CD14-positive monocyte (primary cell): ENCODE data around the gene PBOV1. TPM values are rescaled to one million over a fixed set of nuclear protein-coding genes. Genes with fewer than 3 reads are reported as not detected.

ENCODE experiments used
- DNase-seq, 3 donors: peaks; one replicate each; pipeline ENCODE4 v3.0.0-alpha.2; 2011 to 2022
- H2AFZ ChIP-seq: 2 replicates; pipeline ENCODE4 v1.6.0; 2012; ENCODE audit warnings: mild to moderate bottlenecking, low read depth, low read length, inconsistent platforms; ENCODE audit not compliant: insufficient read depth, poor library complexity, severe bottlenecking
- H3K27ac ChIP-seq, 2 donors: 1 replicate in 1 of 2; 2 replicates in 1 of 2; pipeline ENCODE4 v1.5.1; 2012 to 2013; ENCODE audit warnings: low read length in 2 of 2, control low read depth in 1 of 2, inconsistent platforms in 1 of 2, low read depth in 1 of 2, mild to moderate bottlenecking in 1 of 2
- H3K27me3 ChIP-seq, 2 donors: one replicate each; pipeline versions ENCODE4 v1.6.0 to v1.6.1; 2011 to 2013; ENCODE audit warnings: low read length in 2 of 2; ENCODE audit not compliant: control insufficient read depth in 2 of 2, insufficient read depth in 2 of 2
- H3K36me3 ChIP-seq, 2 donors: replicated peaks in 1 of 2; 1 replicate in 1 of 2; 2 replicates in 1 of 2; pipeline versions ENCODE4 v1.5.1 to v1.6.1; 2012 to 2013; ENCODE audit warnings: low read length in 2 of 2, control low read depth in 1 of 2, inconsistent platforms in 1 of 2, mild to moderate bottlenecking in 1 of 2; ENCODE audit not compliant: insufficient read depth in 2 of 2, control insufficient read depth in 1 of 2
- H3K4me1 ChIP-seq, 2 donors: 1 replicate in 1 of 2; 2 replicates in 1 of 2; pipeline versions ENCODE4 v1.5.1 to v1.6.1; 2012 to 2013; ENCODE audit warnings: low read length in 2 of 2, control low read depth in 1 of 2, inconsistent platforms in 1 of 2, mild to moderate bottlenecking in 1 of 2, moderate library complexity in 1 of 2; ENCODE audit not compliant: insufficient read depth in 2 of 2, control insufficient read depth in 1 of 2
- H3K4me2 ChIP-seq: replicated peaks from 2 replicates; pipeline ENCODE3; 2012; ENCODE audit warnings: low read length, moderate library complexity, mild to moderate bottlenecking; ENCODE audit not compliant: poor library complexity, severe bottlenecking; ENCODE audit errors: extremely low read depth
- H3K4me3 ChIP-seq, 3 experiments: fragments of 200-600 bp in 1 of 3; sonication (generic) in 1 of 3; replicated peaks in 1 of 3; 1 replicate in 2 of 3; 2 replicates in 1 of 3; pipeline ENCODE4 v1.5.1; 2011 to 2013; ENCODE audit warnings: low read length in 3 of 3, mild to moderate bottlenecking in 3 of 3, control low read depth in 2 of 3, low read depth in 2 of 3, inconsistent platforms in 1 of 3, moderate library complexity in 1 of 3
- H3K79me2 ChIP-seq: 2 replicates; pipeline ENCODE4 v1.6.0; 2012; ENCODE audit warnings: mild to moderate bottlenecking, control low read depth, inconsistent platforms, low read length, moderate library complexity; ENCODE audit not compliant: insufficient read depth
- H3K9ac ChIP-seq: 2 replicates; pipeline ENCODE4 v1.6.0; 2017; ENCODE audit warnings: low read length, mild to moderate bottlenecking; ENCODE audit not compliant: insufficient read depth, poor library complexity, severe bottlenecking
- H3K9me3 ChIP-seq, 2 donors: replicated peaks in 1 of 2; 1 replicate in 1 of 2; 2 replicates in 1 of 2; pipeline versions ENCODE4 v1.5.1 to v1.6.1; 2012 to 2013; ENCODE audit warnings: low read length in 2 of 2, control low read depth in 1 of 2; ENCODE audit not compliant: control insufficient read depth in 1 of 2, insufficient read depth in 1 of 2
- H4K20me1 ChIP-seq: 2 replicates; pipeline ENCODE4 v1.6.0; 2012; ENCODE audit warnings: mild to moderate bottlenecking, low read length, control low read depth, moderate library complexity; ENCODE audit not compliant: insufficient read depth
- H3K27ac Mint-ChIP-seq, 7 donors: one replicate each; pipeline ENCODE4 v1.8.0; 2020; ENCODE audit warnings: mild to moderate bottlenecking in 7 of 7, mixed read lengths in 7 of 7, moderate library complexity in 6 of 7, inconsistent platforms in 2 of 7
- H3K27me3 Mint-ChIP-seq, 3 donors: one replicate each; pipeline ENCODE4 v1.8.0; 2021 to 2022; ENCODE audit warnings: low read depth in 3 of 3, mild to moderate bottlenecking in 3 of 3, mixed read lengths in 3 of 3, moderate library complexity in 3 of 3, inconsistent platforms in 1 of 3
- H3K36me3 Mint-ChIP-seq, 2 donors: one replicate each; pipeline ENCODE4 v1.8.0; 2020; ENCODE audit warnings: mixed read lengths in 2 of 2, inconsistent platforms in 1 of 2, mild to moderate bottlenecking in 1 of 2
- H3K4me1 Mint-ChIP-seq: one replicate; pipeline ENCODE4 v1.8.0; 2020; ENCODE audit warnings: mild to moderate bottlenecking, mixed read lengths
- H3K4me3 Mint-ChIP-seq, 2 donors: one replicate each; pipeline ENCODE4 v1.8.0; 2020; ENCODE audit warnings: mild to moderate bottlenecking in 2 of 2, mixed read lengths in 2 of 2, moderate library complexity in 1 of 2
- H3K9me3 Mint-ChIP-seq, 7 donors: one replicate each; pipeline ENCODE4 v1.8.0; 2020 to 2022; ENCODE audit warnings: mixed read lengths in 7 of 7, mild to moderate bottlenecking in 6 of 7, moderate library complexity in 6 of 7, inconsistent platforms in 2 of 7
- WGBS: methylation state at CpG from one replicate; pipeline ENCODE4 v1.1.5; 2013; ENCODE audit warnings: missing lambda C conversion rate; ENCODE audit not compliant: insufficient coverage; 5-methylcytosine and 5-hydroxymethylcytosine counted together
- intact Hi-C, 2 donors: fragments of 100-400 bp; cut with micrococcal nuclease; formaldehyde crosslinking; loops; one replicate each; pipeline versions ENCODE4 v1.15.0 to v1.15.1; 2023
- polyA minus RNA-seq: library from RNA; depleted of rRNA, polyadenylated mRNA; stranded (reverse); fragments of >200 nt; gene quantifications from 2 replicates; pipeline ENCODE4 v1.2.3, GENCODE V29; 2012
- polyA plus RNA-seq, 3 donors: library from polyadenylated mRNA; depleted of rRNA in 1 of 3; unstranded in 2 of 3; stranded (reverse) in 1 of 3; fragments of 300-500 nt in 2 of 3; fragments of >200 nt in 1 of 3; fragmentation: Illumina TruSeq in 2 of 3; gene quantifications; 1 replicate in 2 of 3; 2 replicates in 1 of 3; pipeline ENCODE4 v1.2.3, GENCODE V29; 2012 to 2021
- total RNA-seq, 12 experiments: library from RNA in 1 of 12; stranded (reverse) in 1 of 12; fragments of 120-200 nt in 1 of 12; gene quantifications; one replicate each; pipeline ENCODE4 v1.2.4 and lab custom pipeline; 2013 to 2026; ENCODE audit warnings: mixed read lengths in 6 of 12, inconsistent platforms in 1 of 12
- TF ChIP-seq, protein P1 (sequence below): fragments of 200-600 bp; IDR thresholded peaks from one replicate; pipeline ENCODE4 v1.8.0; 2022; ENCODE audit warnings: antibody characterized with exemption, mild to moderate bottlenecking

PBOV1 gene
- total RNA-seq (2013): not detected
- polyA plus RNA-seq (not detected), polyA minus RNA-seq (not detected in 2 replicates), total RNA-seq (lab: John Stamatoyannopoulos, UW) (0 to 0.81 (median 0) reads per million in 11 experiments)

DNA sequence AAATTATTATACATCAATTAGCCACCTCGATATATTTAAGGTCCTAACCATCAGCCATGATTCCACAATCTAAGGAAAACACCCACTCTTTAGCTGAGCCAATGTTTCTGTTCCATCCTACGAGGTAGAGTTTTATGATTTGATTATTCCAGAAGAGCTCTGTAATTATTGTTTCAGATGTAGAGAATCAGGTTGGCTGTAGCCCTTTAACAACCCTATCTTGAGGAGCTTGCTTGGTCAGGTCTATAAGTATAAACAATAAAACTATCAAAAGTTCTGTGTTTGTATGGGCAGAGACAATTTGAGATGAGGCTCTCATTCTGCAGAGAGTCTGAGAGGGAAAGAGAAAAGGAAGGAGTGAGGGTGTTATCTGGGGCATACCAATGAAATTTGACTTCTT is at the start of gene PBOV1:
PBOV1 (minus strand) TSS at position 43 of the 400 bp plus-strand sequence. CDS start 96 bp downstream, outside the sequence.
- Histone ChIP-seq H3K79me2 (no peaks in the 10 kb centered on the region), H3K9ac (no peak within 1 kb of the TSS), H3K4me3 (no peak within 1 kb of the TSS), H3K9me3 (no peaks in the 10 kb centered on the region), H2AFZ (no peak within 1 kb of the TSS), H3K4me1 (no peaks in the 10 kb centered on the region), H3K4me2 (no peak within 1 kb of the TSS), H3K27me3 (no peaks in the 10 kb centered on the region), H3K27ac (no peak within 1 kb of the TSS), H4K20me1 (no peaks in the 10 kb centered on the region), H3K36me3 (no peaks in the 10 kb centered on the region)
- TF ChIP-seq, protein P1, sequence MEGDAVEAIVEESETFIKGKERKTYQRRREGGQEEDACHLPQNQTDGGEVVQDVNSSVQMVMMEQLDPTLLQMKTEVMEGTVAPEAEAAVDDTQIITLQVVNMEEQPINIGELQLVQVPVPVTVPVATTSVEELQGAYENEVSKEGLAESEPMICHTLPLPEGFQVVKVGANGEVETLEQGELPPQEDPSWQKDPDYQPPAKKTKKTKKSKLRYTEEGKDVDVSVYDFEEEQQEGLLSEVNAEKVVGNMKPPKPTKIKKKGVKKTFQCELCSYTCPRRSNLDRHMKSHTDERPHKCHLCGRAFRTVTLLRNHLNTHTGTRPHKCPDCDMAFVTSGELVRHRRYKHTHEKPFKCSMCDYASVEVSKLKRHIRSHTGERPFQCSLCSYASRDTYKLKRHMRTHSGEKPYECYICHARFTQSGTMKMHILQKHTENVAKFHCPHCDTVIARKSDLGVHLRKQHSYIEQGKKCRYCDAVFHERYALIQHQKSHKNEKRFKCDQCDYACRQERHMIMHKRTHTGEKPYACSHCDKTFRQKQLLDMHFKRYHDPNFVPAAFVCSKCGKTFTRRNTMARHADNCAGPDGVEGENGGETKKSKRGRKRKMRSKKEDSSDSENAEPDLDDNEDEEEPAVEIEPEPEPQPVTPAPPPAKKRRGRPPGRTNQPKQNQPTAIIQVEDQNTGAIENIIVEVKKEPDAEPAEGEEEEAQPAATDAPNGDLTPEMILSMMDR: no peak
- Mint-ChIP-seq H3K36me3 (no peaks in the 10 kb centered on the region), H3K4me3 (peak within 1 kb of the TSS in 1 of 2 donors; percentile 13), H3K4me1 (peaks cover 5% of the 10 kb centered on the region), H3K27ac (no peak within 1 kb of the TSS), H3K9me3 (peaks cover 0 to 4% (median 0%) of the 10 kb centered on the region in 7 donors), H3K27me3 (peaks cover 2 to 7% (median 6%) of the 10 kb centered on the region in 3 donors)
- no peak for DNase-seq
- intact Hi-C loops: no loop called here
- WGBS: no CpG with 5 or more reads among the region's 2 CpGs

DNA sequence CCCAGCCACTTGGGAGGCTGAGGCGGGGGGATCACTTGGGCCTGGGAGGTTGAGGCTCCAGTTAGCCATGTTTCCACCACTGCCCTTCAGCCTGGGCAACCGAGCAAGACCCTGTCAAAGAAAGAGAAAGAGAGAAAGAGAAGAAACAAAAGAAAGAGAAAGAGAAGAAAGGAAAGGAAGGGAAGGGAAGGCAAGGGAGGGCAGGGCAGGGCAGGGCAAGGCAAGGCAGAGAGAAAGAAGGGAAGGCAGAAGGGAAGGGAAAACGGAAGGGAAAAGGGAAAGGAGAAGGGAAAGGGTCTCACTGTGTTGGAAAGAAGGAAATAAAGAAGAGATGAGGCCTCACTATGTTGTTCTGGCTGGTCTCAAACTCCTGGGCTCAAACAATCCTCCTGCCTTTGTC is 47.8 kb upstream of the PBOV1 start:
- WGBS: 89% methylated on average over 2 of the region's 3 CpGs

More for the DNA sequence above, 47.8 kb upstream of the PBOV1 start:
- Histone ChIP-seq H3K9ac (no peak overlapping the region), H2AFZ (no peak overlapping the region), H3K4me3 (no peak overlapping the region), H3K27ac (no peak overlapping the region), H3K79me2 (no peaks in the 10 kb centered on the region), H3K27me3 (no peaks in the 10 kb centered on the region), H4K20me1 (no peaks in the 10 kb centered on the region), H3K9me3 (no peaks in the 10 kb centered on the region), H3K4me2 (no peak overlapping the region), H3K4me1 (no peaks in the 10 kb centered on the region), H3K36me3 (no peaks in the 10 kb centered on the region)
- H3K9me3 Mint-ChIP-seq: peaks cover 0 to 1% (median 0%) of the 10 kb centered on the region in 7 donors
- no peaks in the 10 kb centered on the region for H3K36me3 Mint-ChIP-seq
- no peak for DNase-seq
- no peak overlapping the region for H3K4me3 Mint-ChIP-seq
- H3K4me1 Mint-ChIP-seq: peaks cover 2% of the 10 kb centered on the region
- intact Hi-C loops: no loop called here
- TF ChIP-seq, protein P1: no peak
- H3K27ac Mint-ChIP-seq: no peak overlapping the region
- H3K27me3 Mint-ChIP-seq: peaks cover 5 to 10% (median 8%) of the 10 kb centered on the region in 3 donors
